22Rv1 (cell line): ENCODE results near the gene MAGI2.

Experiments used
- CTCF ChIP-seq: fragments of 450-650 bp; IDR thresholded peaks from 2 replicates; pipeline ENCODE4 v1.5.1; 2017; ENCODE audit warnings: mild to moderate bottlenecking
- ZFX ChIP-seq: fragments of 450-650 bp; IDR thresholded peaks from 2 replicates; pipeline ENCODE4 v1.6.1; 2017; ENCODE audit warnings: antibody characterized with exemption, borderline replicate concordance

- TF ChIP-seq ZFX (no peak), CTCF (no peak)
Measured at GRCh38 chr7:78751253-78751652, 702.2 kb downstream of the MAGI2 start.
